K562 (cell line): ENCODE measurements around the gene ELOVL4. TPM values are rescaled to one million over a fixed set of nuclear protein-coding genes. Genes with fewer than 3 reads are reported as not detected.

Source experiments
- ATAC-seq: fragments of 200-7000 bp; cut with Tn5 transposase; 3 replicates; pipeline ENCODE4 v1.9.1; 2020; ENCODE audit warnings: moderate library complexity
- BruUV-seq: library from RNA; stranded (reverse); fragments of 400-500 nt; replicated peaks from 2 replicates; lab custom pipeline; 2021; lab: Mats Ljungman, UMichigan
- CTCF ChIA-PET: fragments of 300-600 bp; formaldehyde crosslinking; extraction: SDS; loops from one replicate; lab custom pipeline; 2021; ENCODE audit warnings: low intra/inter-chr PET ratio; lab: Yijun Ruan, JAX
- POLR2A ChIA-PET: fragments of 300-600, 350-650 bp; sonication (Branson Sonifier 250); formaldehyde crosslinking; extraction: SDS; loops from one replicate; lab custom pipeline; 2021; ENCODE audit warnings: antibody characterized with exemption, inconsistent platforms; lab: Yijun Ruan, JAX
- DNase-seq, 4 experiments: peaks; one replicate each; pipeline versions ENCODE4 v3.0.0 to v3.0.0-alpha.2; 2011 to 2018; ENCODE audit warnings: low spot score in 3 of 4, mixed read lengths in 3 of 4; ENCODE audit errors: extremely low read depth in 1 of 4
- FAIRE-seq: peaks from 2 replicates; lab custom pipeline; 2011; peaks lifted over from hg19 to GRCh38; lab: Jason Lieb, UNC
- H2AFZ ChIP-seq: 2 replicates; pipeline ENCODE4 v1.6.0; 2011; ENCODE audit warnings: low read depth, low read length, control low read depth, inconsistent platforms
- H3K27ac ChIP-seq: fragments of 200-600 bp; 3 replicates; pipeline ENCODE4 v1.8.0; 2011; ENCODE audit warnings: low read depth, mild to moderate bottlenecking, control low read depth, inconsistent platforms, low read length, moderate library complexity, mixed read lengths; ENCODE audit errors: extremely low read depth
- H3K27me3 ChIP-seq, 2 experiments: fragments of 300-600 bp in 1 of 2; 2 replicates in 1 of 2; 3 replicates in 1 of 2; pipeline versions ENCODE4 v1.6.0 to v1.8.0; 2011; ENCODE audit warnings: inconsistent platforms in 2 of 2, low read length in 2 of 2, mild to moderate bottlenecking in 1 of 2, mixed read lengths in 1 of 2, moderate library complexity in 1 of 2; ENCODE audit not compliant: control insufficient read depth in 2 of 2, insufficient read depth in 2 of 2
- H3K36me3 ChIP-seq: fragments of 300-600 bp; 3 replicates; pipeline ENCODE4 v1.8.0; 2011; ENCODE audit warnings: mild to moderate bottlenecking, low read length, inconsistent platforms; ENCODE audit not compliant: control insufficient read depth, insufficient read depth
- H3K4me1 ChIP-seq, 2 experiments: fragments of 200-600 bp in 1 of 2; replicated peaks in 1 of 2; 2 replicates in 1 of 2; 3 replicates in 1 of 2; pipeline versions ENCODE4 v1.5.1 to v1.8.0; 2011; ENCODE audit warnings: inconsistent platforms in 2 of 2, low read length in 2 of 2, mild to moderate bottlenecking in 1 of 2, mixed read lengths in 1 of 2, moderate library complexity in 1 of 2; ENCODE audit not compliant: control insufficient read depth in 2 of 2, insufficient read depth in 2 of 2
- H3K4me2 ChIP-seq: 2 replicates; pipeline ENCODE4 v1.6.1; 2011; ENCODE audit warnings: low read length, control low read depth, inconsistent platforms, mixed read lengths; ENCODE audit not compliant: insufficient read depth
- H3K4me3 ChIP-seq: fragments of 200-600 bp; sonication (generic), shearing (Covaris generic); 2 replicates; pipeline ENCODE4 v1.5.1; 2016; ENCODE audit warnings: control low read depth, inconsistent platforms
- H3K79me2 ChIP-seq: fragments of 200-600 bp; 3 replicates; pipeline ENCODE4 v1.8.0; 2011; ENCODE audit warnings: low read length, inconsistent platforms; ENCODE audit not compliant: control insufficient read depth, insufficient read depth
- H3K9ac ChIP-seq, 2 experiments: 2 replicates each; pipeline versions ENCODE4 v1.6.0 to v1.6.1; 2011; ENCODE audit warnings: low read depth in 2 of 2, low read length in 2 of 2, control low read depth in 1 of 2, inconsistent platforms in 1 of 2, mild to moderate bottlenecking in 1 of 2, mixed read lengths in 1 of 2; ENCODE audit not compliant: insufficient read depth in 1 of 2
- H3K9me1 ChIP-seq: one replicate; pipeline ENCODE4 v1.6.0; 2011; ENCODE audit warnings: inconsistent platforms, mild to moderate bottlenecking, low read length, moderate library complexity; ENCODE audit not compliant: control insufficient read depth, insufficient read depth
- H3K9me3 ChIP-seq: replicated peaks from 2 replicates; pipeline ENCODE4 v1.5.1; 2011; ENCODE audit warnings: low read depth, low read length, inconsistent platforms; ENCODE audit not compliant: control insufficient read depth, insufficient read depth
- H4K20me1 ChIP-seq: replicated peaks from 2 replicates; pipeline ENCODE4 v1.6.1; 2011; ENCODE audit warnings: low read length, inconsistent platforms, mixed read lengths; ENCODE audit not compliant: control insufficient read depth, insufficient read depth
- HCFC1 ChIP-seq: IDR thresholded peaks from 2 replicates; pipeline ENCODE4 v1.6.1; 2012; ENCODE audit warnings: low read depth, low read length, improper control_type of control experiment
- ID3 ChIP-seq, 2 experiments: fragments of 250-450 bp in 1 of 2; fragments of 450-650 bp in 1 of 2; sonication (Bioruptor Pico) in 1 of 2; IDR thresholded peaks; 2 replicates each; pipeline versions ENCODE4 v1.6.1 to v1.8.0; 2016 to 2021; ENCODE audit warnings: mild to moderate bottlenecking in 2 of 2, moderate library complexity in 2 of 2, missing compliant biosample characterization in 1 of 2, missing genetic modification characterization in 1 of 2
- KAT8 ChIP-seq: fragments of 450-650 bp; IDR thresholded peaks from 2 replicates; pipeline ENCODE4 v1.6.1; 2016; ENCODE audit warnings: low read depth, mild to moderate bottlenecking
- MED1 ChIP-seq: sonication (generic); formaldehyde crosslinking; IDR thresholded peaks from 2 replicates; pipeline ENCODE4 v1.8.1; 2023; ENCODE audit warnings: missing genetic modification reagents, borderline replicate concordance
- MTA2 ChIP-seq: fragments of 450-650 bp; IDR thresholded peaks from 2 replicates; pipeline ENCODE4 v1.6.1; 2016; ENCODE audit warnings: low read depth
- NFYB ChIP-seq: IDR thresholded peaks from 2 replicates; pipeline ENCODE4 v1.6.1; 2011; ENCODE audit warnings: mild to moderate bottlenecking, moderate library complexity; ENCODE audit not compliant: insufficient read length; ENCODE audit errors: extremely low read depth
- RBM17 ChIP-seq: fragments of 200-400 bp; formaldehyde crosslinking; IDR thresholded peaks from 2 replicates; pipeline ENCODE4 v1.6.1; 2017; ENCODE audit warnings: low read depth, mild to moderate bottlenecking, low read length, borderline replicate concordance
- RFX5 ChIP-seq: IDR thresholded peaks from 2 replicates; pipeline ENCODE4 v1.6.1; 2011; ENCODE audit warnings: low read depth, mild to moderate bottlenecking, improper control_type of control experiment, low read length
- STAT6 ChIP-seq: sonication (generic); formaldehyde crosslinking; IDR thresholded peaks from 2 replicates; pipeline ENCODE4 v1.8.1; 2023; ENCODE audit warnings: mild to moderate bottlenecking, missing genetic modification reagents
- TCF7 ChIP-seq: sonication (generic); IDR thresholded peaks from 2 replicates; pipeline ENCODE4 v1.6.1; 2016; ENCODE audit warnings: antibody characterized with exemption, borderline replicate concordance
- ZFP30 ChIP-seq: fragments of 250-450 bp; sonication (Bioruptor Pico); IDR thresholded peaks from 2 replicates; pipeline ENCODE4 v1.8.0; 2022; ENCODE audit warnings: moderate library complexity, mild to moderate bottlenecking, inconsistent platforms, borderline replicate concordance
- WGBS: fragments of 100-300 bp; shearing (Covaris generic); methylation state at CpG from one replicate; pipeline ENCODE4 v1.1.6; 2016; ENCODE audit warnings: low coverage, mixed read lengths; ENCODE audit not compliant: insufficient coverage; ENCODE audit errors: missing lambda C conversion rate; 5-methylcytosine and 5-hydroxymethylcytosine counted together
- in situ Hi-C: fragments of 300-500 bp; cut with MboI; formaldehyde crosslinking; loops from 4 replicates; pipeline ENCODE4 v1.15.0; 2018; ENCODE audit warnings: inconsistent platforms, mixed read lengths
- intact Hi-C: fragments of 100-400 bp; cut with micrococcal nuclease; formaldehyde crosslinking; loops from 2 replicates; pipeline ENCODE4 v1.14.2; 2022
- polyA plus RNA-seq, 8 experiments: library from polyadenylated mRNA; depleted of rRNA in 4 of 8; stranded (reverse) in 5 of 8; unstranded in 3 of 8; fragments of >200 nt; fragmentation: Nextera tagmentation in 2 of 8; fragmentation: Illumina TruSeq in 1 of 8; extraction: Ambion mirVana in 2 of 8; extraction: Trizol in 1 of 8; gene quantifications; 2 replicates each; pipeline versions ENCODE4 v1.2.1 to v1.2.3, GENCODE V29; 2011 to 2014; ENCODE audit warnings: inconsistent platforms in 1 of 8, missing spikeins in 1 of 8
- total RNA-seq, 7 experiments: library from RNA; depleted of rRNA in 6 of 7; stranded (reverse); fragments of >200 nt in 6 of 7; fragmentation: Illumina TruSeq in 2 of 7; extraction: Trizol in 2 of 7; gene quantifications; 2 replicates each; pipeline versions ENCODE4 v1.2.1 to v1.2.3, GENCODE V29; 2011 to 2021; ENCODE audit warnings: low replicate concordance in 1 of 7
- TF ChIP-seq, protein P1 (sequence below): sonication (generic); formaldehyde crosslinking; IDR thresholded peaks from 2 replicates; pipeline ENCODE4 v1.8.0; 2022; ENCODE audit warnings: mild to moderate bottlenecking, missing genetic modification reagents
- TF ChIP-seq, protein P2 (sequence below): fragments of 200-800 bp; sonication (Bioruptor generic); IDR thresholded peaks from 2 replicates; pipeline ENCODE4 v1.6.1; 2017; ENCODE audit warnings: missing genetic modification characterization, missing compliant biosample characterization

The ELOVL4 gene
- total and polyA plus RNA-seq, 9 of the 15 experiments (the other 6 are each of a cell fraction or from before 2014, with no cell fraction given) = not detected

- H3K9me1 ChIP-seq = no peaks in the 10 kb centered on the region
- ATAC-seq (no peak), DNase-seq (no peak), FAIRE-seq (no peak)
- H3K4me3 ChIP-seq = no peak overlapping the region
- WGBS = 0% methylated on average over 2 of the region's 2 CpGs
- peaks cover 0 to 2% of the 10 kb centered on the region in 2 experiments; a peak in 1 of 5 replicates for H3K27me3 ChIP-seq
- POLR2A ChIA-PET = no interaction called here
- no peak overlapping the region for H3K4me2 ChIP-seq
- CTCF ChIA-PET = no interaction called here
- peaks cover 2 to 4% of the 10 kb centered on the region in 2 experiments; a peak in 3 of 5 replicates for H3K4me1 ChIP-seq
- TF ChIP-seq RFX5 (no peak), STAT6 (CRISPR knock-in tag) (no peak), MED1 (no peak), KAT8 (no peak), TCF7 (no peak), MTA2 (no peak), ID3 (CRISPR knock-in tag; IDR thresholded peaks at IDR 0.05) (no peak), ID3 (tag; IDR thresholded peaks at IDR 0.05) (no peak), ZFP30 (no peak), NFYB (no peak), HCFC1 (no peak), RBM17 (no peak)
- TF ChIP-seq, protein P1, sequence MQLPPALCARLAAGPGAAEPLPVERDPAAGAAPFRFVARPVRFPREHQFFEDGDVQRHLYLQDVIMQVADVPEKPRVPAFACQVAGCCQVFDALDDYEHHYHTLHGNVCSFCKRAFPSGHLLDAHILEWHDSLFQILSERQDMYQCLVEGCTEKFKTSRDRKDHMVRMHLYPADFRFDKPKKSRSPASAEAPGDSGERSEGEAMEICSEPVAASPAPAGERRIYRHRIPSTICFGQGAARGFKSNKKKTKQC (CRISPR knock-in tag) = no peak
- TF ChIP-seq, protein P2, sequence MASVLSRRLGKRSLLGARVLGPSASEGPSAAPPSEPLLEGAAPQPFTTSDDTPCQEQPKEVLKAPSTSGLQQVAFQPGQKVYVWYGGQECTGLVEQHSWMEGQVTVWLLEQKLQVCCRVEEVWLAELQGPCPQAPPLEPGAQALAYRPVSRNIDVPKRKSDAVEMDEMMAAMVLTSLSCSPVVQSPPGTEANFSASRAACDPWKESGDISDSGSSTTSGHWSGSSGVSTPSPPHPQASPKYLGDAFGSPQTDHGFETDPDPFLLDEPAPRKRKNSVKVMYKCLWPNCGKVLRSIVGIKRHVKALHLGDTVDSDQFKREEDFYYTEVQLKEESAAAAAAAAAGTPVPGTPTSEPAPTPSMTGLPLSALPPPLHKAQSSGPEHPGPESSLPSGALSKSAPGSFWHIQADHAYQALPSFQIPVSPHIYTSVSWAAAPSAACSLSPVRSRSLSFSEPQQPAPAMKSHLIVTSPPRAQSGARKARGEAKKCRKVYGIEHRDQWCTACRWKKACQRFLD (CRISPR knock-in tag) = no peak
- no peak overlapping the region for H3K27ac ChIP-seq
- no peak overlapping the region for H2AFZ ChIP-seq
- H3K36me3 ChIP-seq = no peaks in the 10 kb centered on the region
- no peaks in the 10 kb centered on the region for H3K9me3 ChIP-seq
- H3K79me2 ChIP-seq = no peaks in the 10 kb centered on the region
- BruUV-seq = no TSS peak
- intact Hi-C loops = no loop called here
- no peak overlapping the region for H3K9ac ChIP-seq
- in situ Hi-C loops = no loop called here
- no peaks in the 10 kb centered on the region for H4K20me1 ChIP-seq
Measured at GRCh38 chr6:79872303-79872702, 75.0 kb downstream of the ELOVL4 start.
